IMR-90 (cell line): ENCODE measurements around the gene FBRSL1. TPM values are rescaled to one million over a fixed set of nuclear protein-coding genes. Genes with fewer than 3 reads are reported as not detected.

Experiments
- ATAC-seq: fragments of 200-7000 bp; cut with Tn5 transposase; 2 replicates; pipeline ENCODE4 v1.9.1; 2020; ENCODE audit warnings: low read depth, mild to moderate bottlenecking, moderate library complexity
- BruUV-seq: library from RNA; stranded (reverse); fragments of 400-500 nt; replicated peaks from 2 replicates; lab custom pipeline; 2021; lab: Mats Ljungman, UMichigan
- CTCF ChIA-PET: fragments of 300-600 bp; formaldehyde crosslinking; extraction: SDS; loops from one replicate; lab custom pipeline; 2021; ENCODE audit warnings: antibody characterized with exemption; lab: Yijun Ruan, JAX
- POLR2A ChIA-PET: fragments of 300-600 bp; sonication (Branson Sonifier 250); formaldehyde crosslinking; loops from one replicate; lab custom pipeline; 2022; ENCODE audit warnings: antibody characterized with exemption; ENCODE audit not compliant: unreplicated experiment; lab: Charles Lee
- DNase-seq: peaks from one replicate; pipeline ENCODE4 v3.0.0; 2013
- H2AFZ ChIP-seq: replicated peaks from 2 replicates; pipeline ENCODE3; 2013; ENCODE audit warnings: low read length, mild to moderate bottlenecking; ENCODE audit not compliant: poor library complexity
- H2AK5ac ChIP-seq: 2 replicates; pipeline ENCODE4 v1.6.1; 2013; ENCODE audit warnings: low read depth, low read length, inconsistent platforms
- H2AK9ac ChIP-seq: replicated peaks from 2 replicates; pipeline ENCODE3; 2013; ENCODE audit warnings: mild to moderate bottlenecking, low read depth, low read length, moderate library complexity; ENCODE audit not compliant: poor library complexity
- H2BK120ac ChIP-seq: 2 replicates; pipeline ENCODE4 v1.6.1; 2013; ENCODE audit warnings: low read depth, low read length, inconsistent platforms
- H2BK15ac ChIP-seq: 3 replicates; pipeline ENCODE4 v1.6.1; 2013; ENCODE audit warnings: low read depth, low read length, inconsistent platforms
- H2BK20ac ChIP-seq: 2 replicates; pipeline ENCODE4 v1.6.1; 2013; ENCODE audit warnings: low read depth, mild to moderate bottlenecking, inconsistent platforms, low read length, moderate library complexity
- H2BK5ac ChIP-seq: 2 replicates; pipeline ENCODE4 v1.6.1; 2013; ENCODE audit warnings: mild to moderate bottlenecking, low read depth, low read length, inconsistent platforms; ENCODE audit not compliant: poor library complexity, severe bottlenecking
- H3K14ac ChIP-seq: replicated peaks from 2 replicates; pipeline ENCODE4 v1.6.1; 2013; ENCODE audit warnings: low read depth, low read length, inconsistent platforms
- H3K18ac ChIP-seq: 2 replicates; pipeline ENCODE4 v1.6.1; 2013; ENCODE audit warnings: low read depth, low read length, control low read depth
- H3K23ac ChIP-seq: 2 replicates; pipeline ENCODE4 v1.6.1; 2013; ENCODE audit warnings: low read depth, low read length, inconsistent platforms
- H3K27ac ChIP-seq: 2 replicates; pipeline ENCODE4 v1.5.1; 2013; ENCODE audit warnings: mild to moderate bottlenecking, control low read depth, low read length; ENCODE audit not compliant: insufficient read depth
- H3K27me3 ChIP-seq: 2 replicates; pipeline ENCODE4 v1.6.1; 2013; ENCODE audit warnings: low read length; ENCODE audit not compliant: control insufficient read depth, insufficient read depth
- H3K36me3 ChIP-seq: 2 replicates; pipeline ENCODE4 v1.6.1; 2013; ENCODE audit warnings: low read length, mixed read lengths; ENCODE audit not compliant: control insufficient read depth, insufficient read depth
- H3K4ac ChIP-seq: 2 replicates; pipeline ENCODE4 v1.6.1; 2013; ENCODE audit warnings: low read depth, low read length, inconsistent platforms
- H3K4me1 ChIP-seq: 2 replicates; pipeline ENCODE4 v1.6.1; 2013; ENCODE audit warnings: low read length, mixed read lengths; ENCODE audit not compliant: control insufficient read depth, insufficient read depth
- H3K4me2 ChIP-seq: 2 replicates; pipeline ENCODE4 v1.6.1; 2013; ENCODE audit warnings: low read depth, mild to moderate bottlenecking, control low read depth, low read length, moderate library complexity
- H3K4me3 ChIP-seq: 2 replicates; pipeline ENCODE4 v1.5.1; 2013; ENCODE audit warnings: low read depth, mild to moderate bottlenecking, control low read depth, low read length, moderate library complexity; ENCODE audit not compliant: insufficient read depth
- H3K56ac ChIP-seq: 2 replicates; pipeline ENCODE4 v1.6.1; 2013; ENCODE audit warnings: low read length, inconsistent platforms; ENCODE audit not compliant: insufficient read depth; ENCODE audit errors: extremely low read depth
- H3K79me1 ChIP-seq, 2 experiments: 2 replicates each; pipeline ENCODE4 v1.6.1; 2013; ENCODE audit warnings: low read length in 2 of 2, inconsistent platforms in 1 of 2, low read depth in 1 of 2
- H3K9ac ChIP-seq: 2 replicates; pipeline ENCODE4 v1.6.1; 2013; ENCODE audit warnings: low read depth, low read length, control low read depth
- H3K9me1 ChIP-seq: 2 replicates; pipeline ENCODE4 v1.6.1; 2013; ENCODE audit warnings: low read length, inconsistent platforms; ENCODE audit not compliant: insufficient read depth
- H3K9me3 ChIP-seq: 2 replicates; pipeline ENCODE4 v1.6.1; 2013; ENCODE audit warnings: low read length; ENCODE audit not compliant: control insufficient read depth, insufficient read depth
- H4K20me1 ChIP-seq: 2 replicates; pipeline ENCODE4 v1.6.1; 2013; ENCODE audit warnings: low read length, inconsistent platforms; ENCODE audit not compliant: insufficient read depth
- H4K5ac ChIP-seq: 2 replicates; pipeline ENCODE4 v1.6.1; 2013; ENCODE audit warnings: mild to moderate bottlenecking, low read depth, low read length, control low read depth
- H4K8ac ChIP-seq, 2 experiments: 2 replicates each; pipeline ENCODE4 v1.6.1; 2013; ENCODE audit warnings: low read depth in 2 of 2, low read length in 2 of 2, control low read depth in 1 of 2, inconsistent platforms in 1 of 2
- H4K91ac ChIP-seq: 2 replicates; pipeline ENCODE4 v1.6.1; 2013; ENCODE audit warnings: low read depth, low read length, inconsistent platforms; ENCODE audit not compliant: insufficient read depth
- BHLHE40 ChIP-seq: fragments of 150-350 bp; IDR thresholded peaks from 2 replicates; pipeline ENCODE4 v1.6.1; 2016; ENCODE audit warnings: mild to moderate bottlenecking, low read depth, low read length
- CEBPB ChIP-seq: IDR thresholded peaks from 2 replicates; pipeline ENCODE4 v1.6.1; 2012; ENCODE audit warnings: low read depth, low read length, improper control_type of control experiment
- CHD1 ChIP-seq: IDR thresholded peaks from 2 replicates; pipeline ENCODE4 v1.6.1; 2012; ENCODE audit warnings: low read depth, low read length, improper control_type of control experiment
- FOS ChIP-seq: fragments of 150-350 bp; IDR thresholded peaks from 2 replicates; pipeline ENCODE4 v1.6.1; 2016; ENCODE audit warnings: low read depth, low read length
- MAFK ChIP-seq: IDR thresholded peaks from 2 replicates; pipeline ENCODE4 v1.6.1; 2012; ENCODE audit warnings: low read depth, low read length, improper control_type of control experiment
- MAZ ChIP-seq: IDR thresholded peaks from 2 replicates; pipeline ENCODE4 v1.6.1; 2012; ENCODE audit warnings: low read depth, mild to moderate bottlenecking, low read length, improper control_type of control experiment, moderate library complexity, borderline replicate concordance
- MXI1 ChIP-seq: IDR thresholded peaks from 2 replicates; pipeline ENCODE4 v1.6.1; 2012; ENCODE audit warnings: low read depth, mild to moderate bottlenecking, low read length, moderate library complexity, borderline replicate concordance
- NFE2L2 ChIP-seq: fragments of 150-350 bp; IDR thresholded peaks from 2 replicates; pipeline ENCODE4 v1.6.1; 2016; ENCODE audit warnings: low read depth, mild to moderate bottlenecking, low read length
- POLR2A ChIP-seq: IDR thresholded peaks from 2 replicates; pipeline ENCODE4 v1.6.1; 2012; ENCODE audit warnings: mild to moderate bottlenecking, low read depth, low read length
- RAD21 ChIP-seq: IDR thresholded peaks from 2 replicates; pipeline ENCODE4 v1.6.1; 2012; ENCODE audit warnings: low read length, improper control_type of control experiment
- RCOR1 ChIP-seq: IDR thresholded peaks from 2 replicates; pipeline ENCODE4 v1.6.1; 2012; ENCODE audit warnings: mild to moderate bottlenecking, low read length, improper control_type of control experiment; ENCODE audit not compliant: insufficient replicate concordance
- RFX5 ChIP-seq: IDR thresholded peaks from 2 replicates; pipeline ENCODE4 v1.8.0; 2012; ENCODE audit warnings: low read depth, mild to moderate bottlenecking, low read length, moderate library complexity
- SMC3 ChIP-seq: fragments of 150-350 bp; IDR thresholded peaks from 2 replicates; pipeline ENCODE4 v1.6.1; 2016; ENCODE audit warnings: low read depth, mild to moderate bottlenecking, antibody characterized with exemption, low read length, moderate library complexity
- WGBS, 2 experiments: methylation state at CpG; one replicate each; pipeline versions ENCODE4 v1.1.5 to v1.1.7; 2013; ENCODE audit warnings: missing lambda C conversion rate in 2 of 2; ENCODE audit not compliant: insufficient read length in 1 of 2; ENCODE audit errors: extremely low coverage in 2 of 2; 5-methylcytosine and 5-hydroxymethylcytosine counted together
- dilution Hi-C: fragments of 300-500 bp; cut with HindIII; formaldehyde crosslinking; loops from one replicate; pipeline ENCODE4 v1.14.3; 2018; ENCODE audit warnings: low sequenced_read_pairs; ENCODE audit not compliant: unreplicated experiment
- in situ Hi-C: fragments of 300-500 bp; cut with MboI; formaldehyde crosslinking; loops from 3 replicates; pipeline ENCODE4 v1.14.3; 2019; ENCODE audit warnings: low sequenced_read_pairs, inconsistent platforms, mixed read lengths
- intact Hi-C: fragments of 100-400 bp; cut with micrococcal nuclease; formaldehyde crosslinking; loops from 2 replicates; pipeline ENCODE4 v1.10.0; 2022
- polyA plus RNA-seq, 3 experiments: library from polyadenylated mRNA; depleted of rRNA; stranded (reverse); fragments of >200 nt; gene quantifications; 2 replicates each; pipeline ENCODE4 v1.2.3, GENCODE V29; 2012; ENCODE audit warnings: low replicate concordance in 1 of 3
- total RNA-seq: library from RNA; depleted of rRNA; stranded (reverse); fragments of >200 nt; gene quantifications from 2 replicates; pipeline ENCODE4 v1.2.3, GENCODE V29; 2012
- TF ChIP-seq, protein P1 (sequence below): fragments of 150-350 bp; IDR thresholded peaks from 2 replicates; pipeline ENCODE4 v1.6.1; 2016; ENCODE audit warnings: low read depth, mild to moderate bottlenecking, low read length, moderate library complexity, borderline replicate concordance
- TF ChIP-seq, protein P2 (sequence below): fragments of 150-350 bp; IDR thresholded peaks from 2 replicates; pipeline ENCODE4 v1.6.1; 2017; ENCODE audit warnings: mild to moderate bottlenecking, antibody characterized with exemption, low read length, low read depth
- TF ChIP-seq, protein P3 (sequence below): conservative IDR thresholded peaks from 2 replicates; pipeline ENCODE4 v1.5.1; 2012; ENCODE audit warnings: mild to moderate bottlenecking, low read depth, low read length, improper control_type of control experiment

The FBRSL1 gene
- total and polyA plus RNA-seq, 2 of the 4 experiments (the other 2 are of a cell fraction), result 0.36 to 10.8 TPM

DNA sequence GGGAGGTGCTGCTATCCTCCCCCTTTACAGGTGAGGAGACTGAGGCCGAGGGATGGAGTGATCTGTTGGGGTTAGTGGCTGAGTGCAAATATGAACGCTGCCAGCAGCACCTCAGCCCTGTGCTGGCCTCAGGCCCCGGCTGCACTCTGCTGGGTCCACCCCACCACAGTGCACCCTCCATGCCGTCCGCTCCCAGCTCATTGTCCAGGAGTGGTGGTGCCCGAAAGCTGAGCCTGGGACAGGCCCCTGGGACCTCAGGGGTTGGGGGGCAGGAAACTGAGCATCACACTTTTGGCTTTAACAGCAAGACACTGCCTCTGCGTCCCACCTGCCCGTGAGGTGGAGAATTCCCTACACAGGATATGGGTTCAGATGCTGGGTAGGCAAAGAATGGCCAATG is 31.5 kb upstream of the FBRSL1 start:
- H4K5ac ChIP-seq, result no peak overlapping the region
- H2BK120ac ChIP-seq, result no peak overlapping the region
- no peak overlapping the region for H2BK20ac ChIP-seq
- no peak overlapping the region for H2AK5ac ChIP-seq
- H3K23ac ChIP-seq, result no peak overlapping the region
- H4K8ac ChIP-seq, result no peak overlapping the region
- BruUV-seq, result no TSS peak
- H4K20me1 ChIP-seq, result no peaks in the 10 kb centered on the region
- ChIA-PET POLR2A (no interaction called here), CTCF (no interaction called here)
- TF ChIP-seq, protein P1, sequence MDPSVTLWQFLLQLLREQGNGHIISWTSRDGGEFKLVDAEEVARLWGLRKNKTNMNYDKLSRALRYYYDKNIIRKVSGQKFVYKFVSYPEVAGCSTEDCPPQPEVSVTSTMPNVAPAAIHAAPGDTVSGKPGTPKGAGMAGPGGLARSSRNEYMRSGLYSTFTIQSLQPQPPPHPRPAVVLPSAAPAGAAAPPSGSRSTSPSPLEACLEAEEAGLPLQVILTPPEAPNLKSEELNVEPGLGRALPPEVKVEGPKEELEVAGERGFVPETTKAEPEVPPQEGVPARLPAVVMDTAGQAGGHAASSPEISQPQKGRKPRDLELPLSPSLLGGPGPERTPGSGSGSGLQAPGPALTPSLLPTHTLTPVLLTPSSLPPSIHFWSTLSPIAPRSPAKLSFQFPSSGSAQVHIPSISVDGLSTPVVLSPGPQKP, result no peak
- TF ChIP-seq, protein P2, sequence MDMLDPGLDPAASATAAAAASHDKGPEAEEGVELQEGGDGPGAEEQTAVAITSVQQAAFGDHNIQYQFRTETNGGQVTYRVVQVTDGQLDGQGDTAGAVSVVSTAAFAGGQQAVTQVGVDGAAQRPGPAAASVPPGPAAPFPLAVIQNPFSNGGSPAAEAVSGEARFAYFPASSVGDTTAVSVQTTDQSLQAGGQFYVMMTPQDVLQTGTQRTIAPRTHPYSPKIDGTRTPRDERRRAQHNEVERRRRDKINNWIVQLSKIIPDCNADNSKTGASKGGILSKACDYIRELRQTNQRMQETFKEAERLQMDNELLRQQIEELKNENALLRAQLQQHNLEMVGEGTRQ, result no peak
- TF ChIP-seq RCOR1 (no peak), CEBPB (no peak), CHD1 (no peak), MAZ (no peak), MAFK (no peak), NFE2L2 (no peak), MXI1 (no peak), RAD21 (no peak), RFX5 (no peak), SMC3 (no peak), FOS (no peak), BHLHE40 (no peak), POLR2A (no peak)
- TF ChIP-seq, protein P3, sequence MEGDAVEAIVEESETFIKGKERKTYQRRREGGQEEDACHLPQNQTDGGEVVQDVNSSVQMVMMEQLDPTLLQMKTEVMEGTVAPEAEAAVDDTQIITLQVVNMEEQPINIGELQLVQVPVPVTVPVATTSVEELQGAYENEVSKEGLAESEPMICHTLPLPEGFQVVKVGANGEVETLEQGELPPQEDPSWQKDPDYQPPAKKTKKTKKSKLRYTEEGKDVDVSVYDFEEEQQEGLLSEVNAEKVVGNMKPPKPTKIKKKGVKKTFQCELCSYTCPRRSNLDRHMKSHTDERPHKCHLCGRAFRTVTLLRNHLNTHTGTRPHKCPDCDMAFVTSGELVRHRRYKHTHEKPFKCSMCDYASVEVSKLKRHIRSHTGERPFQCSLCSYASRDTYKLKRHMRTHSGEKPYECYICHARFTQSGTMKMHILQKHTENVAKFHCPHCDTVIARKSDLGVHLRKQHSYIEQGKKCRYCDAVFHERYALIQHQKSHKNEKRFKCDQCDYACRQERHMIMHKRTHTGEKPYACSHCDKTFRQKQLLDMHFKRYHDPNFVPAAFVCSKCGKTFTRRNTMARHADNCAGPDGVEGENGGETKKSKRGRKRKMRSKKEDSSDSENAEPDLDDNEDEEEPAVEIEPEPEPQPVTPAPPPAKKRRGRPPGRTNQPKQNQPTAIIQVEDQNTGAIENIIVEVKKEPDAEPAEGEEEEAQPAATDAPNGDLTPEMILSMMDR, result no peak
- H3K36me3 ChIP-seq, result no peaks in the 10 kb centered on the region
- H3K9me1 ChIP-seq, result peaks cover 4% of the 10 kb centered on the region; the same call in 1 of the 2 replicates
- DNase-seq (no peak), ATAC-seq (no peak)
- H3K4me3 ChIP-seq, result no peak overlapping the region
- no peaks in the 10 kb centered on the region for H3K4me1 ChIP-seq
- WGBS, 2 experiments, result 73% methylated on average over 5 of the region's 8 CpGs; no CpG with 5 or more reads in 1 of the 2 experiments
- no peak overlapping the region for H3K18ac ChIP-seq
- H2AFZ ChIP-seq, result no peak overlapping the region
- H2AK9ac ChIP-seq, result no peak overlapping the region
- intact Hi-C loops (no loop called here), dilution Hi-C loops (no loop called here), in situ Hi-C loops (no loop called here)
- H3K27me3 ChIP-seq, result no peaks in the 10 kb centered on the region
- H2BK5ac ChIP-seq, result no peak overlapping the region
- H3K56ac ChIP-seq, result no peak overlapping the region
- H3K4ac ChIP-seq, result no peak overlapping the region
- no peak overlapping the region for H2BK15ac ChIP-seq
- H3K4me2 ChIP-seq, result no peak overlapping the region
- H4K91ac ChIP-seq, result no peak overlapping the region
- no peaks in the 10 kb centered on the region for H3K79me1 ChIP-seq
- H3K27ac ChIP-seq, result no peak overlapping the region
- H3K9me3 ChIP-seq, result peaks cover 3% of the 10 kb centered on the region
- H3K9ac ChIP-seq, result no peak overlapping the region
- no peak overlapping the region for H3K14ac ChIP-seq
